A673 (cell line): Measurements from ENCODE around the gene SH3RF3. TPM values are rescaled to one million over a fixed set of nuclear protein-coding genes. Genes with fewer than 3 reads are reported as not detected.

Experiments
- BruUV-seq: library from RNA; stranded (reverse); fragments of 400-500 nt; replicated peaks from 2 replicates; lab custom pipeline; 2021; lab: Mats Ljungman, UMichigan
- CTCF ChIA-PET: fragments of 300-600 bp; sonication (Branson Sonifier 250); formaldehyde crosslinking; loops from one replicate; lab custom pipeline; 2022; ENCODE audit warnings: antibody characterized with exemption; lab: Charles Lee
- POLR2A ChIA-PET: fragments of 300-600 bp; sonication (Branson Sonifier 250); formaldehyde crosslinking; loops from one replicate; lab custom pipeline; 2022; ENCODE audit warnings: antibody characterized with exemption; ENCODE audit not compliant: low non-redundant PET; lab: Charles Lee
- DNase-seq: peaks from one replicate; pipeline ENCODE4 v3.0.0-alpha.2; 2015; ENCODE audit warnings: low spot score
- H3K27ac ChIP-seq: fragments of 200-600 bp; sonication (generic); 2 replicates; pipeline ENCODE4 v1.5.1; 2016; ENCODE audit warnings: mixed run types, low read depth, mild to moderate bottlenecking, mixed read lengths, antibody characterized with exemption, low read length; ENCODE audit not compliant: poor library complexity, severe bottlenecking
- H3K27me3 ChIP-seq: fragments of 200-600 bp; sonication (generic); replicated peaks from 2 replicates; pipeline ENCODE4 v1.6.1; 2017; ENCODE audit warnings: mixed run types, low read depth, mild to moderate bottlenecking, mixed read lengths, antibody characterized with exemption, low read length; ENCODE audit not compliant: insufficient read depth, poor library complexity
- H3K36me3 ChIP-seq: fragments of 200-600 bp; sonication (generic); 2 replicates; pipeline ENCODE4 v1.6.1; 2016; ENCODE audit warnings: mixed run types, mild to moderate bottlenecking, mixed read lengths, antibody characterized with exemption, low read length; ENCODE audit not compliant: insufficient read depth, poor library complexity, severe bottlenecking
- H3K4me1 ChIP-seq: fragments of 200-600 bp; sonication (generic); 2 replicates; pipeline ENCODE4 v1.6.1; 2017; ENCODE audit warnings: mixed run types, mild to moderate bottlenecking, mixed read lengths, antibody characterized with exemption, low read length; ENCODE audit not compliant: insufficient read depth, poor library complexity, severe bottlenecking
- H3K4me3 ChIP-seq: fragments of 200-600 bp; sonication (generic); 2 replicates; pipeline ENCODE4 v1.5.1; 2016; ENCODE audit warnings: low read depth, mixed run types, mild to moderate bottlenecking, mixed read lengths, low read length; ENCODE audit not compliant: poor library complexity, severe bottlenecking
- H3K9me3 ChIP-seq: fragments of 200-600 bp; sonication (generic); 2 replicates; pipeline ENCODE4 v1.6.1; 2016; ENCODE audit warnings: mixed run types, low read depth, mild to moderate bottlenecking, mixed read lengths, antibody characterized with exemption, low read length; ENCODE audit not compliant: poor library complexity, severe bottlenecking
- CTCF ChIP-seq: fragments of 300-800, 200-600 bp; sonication (generic); conservative IDR thresholded peaks from 2 replicates; pipeline ENCODE4 v1.5.1; 2017; ENCODE audit warnings: low read depth, mild to moderate bottlenecking, antibody characterized with exemption, low read length, moderate library complexity, mixed read lengths
- EZH2 ChIP-seq: fragments of 200-600 bp; sonication (generic); IDR thresholded peaks from 2 replicates; pipeline ENCODE4 v1.6.1; 2017; ENCODE audit warnings: borderline replicate concordance, low read depth, mild to moderate bottlenecking, mixed read lengths, antibody characterized with exemption, low read length; ENCODE audit not compliant: poor library complexity, severe bottlenecking
- intact Hi-C: fragments of 100-400 bp; cut with micrococcal nuclease; formaldehyde crosslinking; loops from one replicate; pipeline ENCODE4 v1.10.0; 2022; ENCODE audit not compliant: unreplicated experiment
- total RNA-seq: library from RNA; stranded (reverse); gene quantifications from 2 replicates; pipeline ENCODE4 v1.2.3, GENCODE V29; 2021

The SH3RF3 gene
- total RNA-seq, 1 experiment from 2014 or later = 0.15 TPM

- TF ChIP-seq EZH2 = no peak
- TF ChIP-seq CTCF = no peak
These were observed 59.9 kb downstream of the SH3RF3 start for GRCh38 chr2:109188898-109189297.

GRCh38 chr2:109189751-109190150 lies 60.7 kb downstream of the SH3RF3 start:
- intact Hi-C loops = no loop called here
- no peak overlapping the region for H3K4me3 ChIP-seq
- ChIA-PET POLR2A (no interaction called here), CTCF (no interaction called here)
- DNase-seq = no peak
- H3K27ac ChIP-seq = no peak overlapping the region
- no peaks in the 10 kb centered on the region for H3K27me3 ChIP-seq
- no peaks in the 10 kb centered on the region for H3K36me3 ChIP-seq
- H3K4me1 ChIP-seq = no peaks in the 10 kb centered on the region
- no peaks in the 10 kb centered on the region for H3K9me3 ChIP-seq
- TF ChIP-seq EZH2 (no peak), CTCF (no peak)
- BruUV-seq = no TSS peak

More at GRCh38 chr2:109188898-109189297, 59.9 kb downstream of the SH3RF3 start:
- POLR2A ChIA-PET = no interaction called here
- Histone ChIP-seq H3K36me3 (no peaks in the 10 kb centered on the region), H3K4me1 (no peaks in the 10 kb centered on the region), H3K9me3 (no peaks in the 10 kb centered on the region), H3K4me3 (no peak overlapping the region), H3K27ac (no peak overlapping the region), H3K27me3 (no peaks in the 10 kb centered on the region)
- intact Hi-C loops = no loop called here
- DNase-seq = no peak
- CTCF ChIA-PET = no interaction called here
- BruUV-seq = no TSS peak

- intact Hi-C loops = no loop called here
- Histone ChIP-seq H3K4me3 (no peak overlapping the region), H3K36me3 (no peaks in the 10 kb centered on the region), H3K27me3 (no peaks in the 10 kb centered on the region), H3K9me3 (no peaks in the 10 kb centered on the region), H3K27ac (no peak overlapping the region), H3K4me1 (no peaks in the 10 kb centered on the region)
- BruUV-seq = no TSS peak
- DNase-seq = no peak
- TF ChIP-seq EZH2 (no peak), CTCF (no peak)
- CTCF ChIA-PET = no interaction called here
- POLR2A ChIA-PET = no interaction called here
These were observed 65.0 kb downstream of the SH3RF3 start for GRCh38 chr2:109193807-109194619.
